Activated T-helper 17 cell treated with anti-CD3 and anti-CD28 coated beads, Interleukin-2, amount 50 U/mL, for 72 hours (primary cell): ENCODE results near the gene TBC1D30. TPM values are rescaled to one million over a fixed set of nuclear protein-coding genes. Genes with fewer than 3 reads are reported as not detected.
"Not testable (repeated sequence)": the region's sequence is repeated elsewhere in the genome, so short reads cannot be mapped to it uniquely, and the experiment has no call there.

Experiments
- ATAC-seq: fragments of 150-1000 bp; cut with Tn5 transposase; replicated peaks from 2 replicates; pipeline ENCODE4 v1.10.0; 2021; ENCODE audit warnings: mild to moderate bottlenecking, moderate library complexity
- H3K27ac Mint-ChIP-seq: one replicate; pipeline ENCODE4 v1.8.0; 2022; ENCODE audit warnings: mixed read lengths
- H3K27me3 Mint-ChIP-seq: one replicate; pipeline ENCODE4 v1.8.0; 2022; ENCODE audit warnings: mixed read lengths
- H3K36me3 Mint-ChIP-seq: one replicate; pipeline ENCODE4 v1.8.0; 2022; ENCODE audit warnings: low read depth, mild to moderate bottlenecking, mixed read lengths
- H3K4me1 Mint-ChIP-seq: one replicate; pipeline ENCODE4 v1.8.0; 2022; ENCODE audit warnings: mixed read lengths
- H3K4me3 Mint-ChIP-seq: one replicate; pipeline ENCODE4 v1.8.0; 2022; ENCODE audit warnings: mild to moderate bottlenecking, mixed read lengths
- H3K9me3 Mint-ChIP-seq: one replicate; pipeline ENCODE4 v1.8.0; 2022; ENCODE audit warnings: mixed read lengths
- total RNA-seq, 2 donors: library from RNA; stranded (reverse); gene quantifications; one replicate each; pipeline ENCODE4 v1.2.3, GENCODE V29; 2022

The TBC1D30 gene, protein sequence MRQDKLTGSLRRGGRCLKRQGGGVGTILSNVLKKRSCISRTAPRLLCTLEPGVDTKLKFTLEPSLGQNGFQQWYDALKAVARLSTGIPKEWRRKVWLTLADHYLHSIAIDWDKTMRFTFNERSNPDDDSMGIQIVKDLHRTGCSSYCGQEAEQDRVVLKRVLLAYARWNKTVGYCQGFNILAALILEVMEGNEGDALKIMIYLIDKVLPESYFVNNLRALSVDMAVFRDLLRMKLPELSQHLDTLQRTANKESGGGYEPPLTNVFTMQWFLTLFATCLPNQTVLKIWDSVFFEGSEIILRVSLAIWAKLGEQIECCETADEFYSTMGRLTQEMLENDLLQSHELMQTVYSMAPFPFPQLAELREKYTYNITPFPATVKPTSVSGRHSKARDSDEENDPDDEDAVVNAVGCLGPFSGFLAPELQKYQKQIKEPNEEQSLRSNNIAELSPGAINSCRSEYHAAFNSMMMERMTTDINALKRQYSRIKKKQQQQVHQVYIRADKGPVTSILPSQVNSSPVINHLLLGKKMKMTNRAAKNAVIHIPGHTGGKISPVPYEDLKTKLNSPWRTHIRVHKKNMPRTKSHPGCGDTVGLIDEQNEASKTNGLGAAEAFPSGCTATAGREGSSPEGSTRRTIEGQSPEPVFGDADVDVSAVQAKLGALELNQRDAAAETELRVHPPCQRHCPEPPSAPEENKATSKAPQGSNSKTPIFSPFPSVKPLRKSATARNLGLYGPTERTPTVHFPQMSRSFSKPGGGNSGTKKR
- under 1 TPM; 0.34 to 0.58 TPM for total RNA-seq

DNA sequence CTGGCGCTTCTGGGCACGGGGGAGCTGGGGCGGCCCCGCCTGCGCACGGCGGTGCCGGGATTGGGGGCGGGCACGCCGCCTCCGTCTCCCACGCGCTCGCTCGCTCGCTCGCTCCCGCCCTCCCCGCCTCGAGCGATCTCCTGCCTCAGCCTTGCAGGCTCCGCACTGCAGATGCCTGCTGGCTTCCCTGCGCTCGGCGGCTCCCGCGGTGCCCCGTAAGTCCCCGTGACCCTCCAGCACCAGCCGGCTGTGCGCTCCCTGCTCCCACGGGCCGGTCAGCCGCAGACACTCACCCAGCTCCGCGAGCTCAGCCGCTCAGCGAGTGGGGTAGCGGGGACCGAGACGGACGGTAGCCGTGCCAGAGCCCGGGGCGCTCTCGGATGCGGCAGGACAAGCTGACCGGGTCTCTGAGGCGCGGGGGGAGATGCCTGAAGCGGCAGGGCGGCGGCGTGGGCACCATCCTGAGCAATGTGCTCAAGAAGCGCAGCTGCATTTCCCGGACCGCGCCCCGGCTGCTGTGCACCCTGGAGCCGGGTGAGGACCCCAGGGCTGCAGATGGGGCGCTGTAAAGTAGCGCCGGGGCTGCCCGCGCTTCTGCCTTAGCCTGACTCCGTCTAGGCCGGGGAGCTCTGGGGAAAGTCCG, at the start of gene TBC1D30:
Gene TBC1D30, plus strand, starts transcription at position 148 of the 643 bp plus-strand sequence. Its CDS starts 233 bp downstream, at position 381.
- Mint-ChIP-seq H3K4me1 (peaks cover 8% of the 10 kb centered on the region), H3K27me3 (peaks cover 42% of the 10 kb centered on the region), H3K36me3 (no peaks in the 10 kb centered on the region), H3K9me3 (no peaks in the 10 kb centered on the region), H3K4me3 (peak within 1 kb of the TSS; percentile 68), H3K27ac (no peak within 1 kb of the TSS)
- ATAC-seq: peak; percentile 39

- ATAC-seq, H3K36me3 Mint-ChIP-seq, H3K27ac Mint-ChIP-seq, H3K4me1 Mint-ChIP-seq, H3K4me3 Mint-ChIP-seq: not testable (repeated sequence)
- Mint-ChIP-seq H3K9me3 (peaks cover 25% of the 10 kb centered on the region), H3K27me3 (peaks cover 40% of the 10 kb centered on the region)
These were observed 49.2 kb upstream of the TBC1D30 start for GRCh38 chr12:64775147-64775736.

- Mint-ChIP-seq H3K36me3 (peaks cover 15% of the 10 kb centered on the region), H3K27ac (no peak overlapping the region), H3K27me3 (peaks cover 58% of the 10 kb centered on the region), H3K4me1 (peaks cover 8% of the 10 kb centered on the region), H3K9me3 (peaks cover 13% of the 10 kb centered on the region), H3K4me3 (peak overlapping the region; percentile 68)
- ATAC-seq: no peak
These were observed 45.0 kb upstream of the TBC1D30 start for GRCh38 chr12:64779354-64779974.

DNA sequence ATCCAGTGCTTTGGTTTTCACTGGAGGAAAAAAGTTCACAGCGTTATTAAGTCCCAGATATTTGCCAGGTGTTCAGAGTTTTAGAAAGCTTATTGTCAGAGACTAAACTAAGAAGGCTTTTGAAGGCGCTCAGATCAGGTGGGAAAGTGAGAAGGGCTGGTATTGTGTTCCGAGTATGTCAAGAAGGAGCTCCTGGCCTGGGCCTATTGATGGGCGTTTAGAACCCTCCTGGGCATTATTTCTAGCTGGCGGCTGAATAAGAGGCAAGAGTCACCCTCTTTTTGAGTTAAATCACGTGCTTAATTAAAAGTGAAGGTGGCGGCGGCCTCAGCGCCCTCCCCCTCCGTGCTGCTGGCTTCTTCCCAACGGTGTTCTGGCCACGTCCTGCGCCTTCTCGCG, 44.3 kb upstream of the TBC1D30 start:
- peak overlapping the region; percentile 68 for H3K4me3 Mint-ChIP-seq
- H3K27me3 Mint-ChIP-seq: peaks cover 58% of the 10 kb centered on the region
- peaks cover 12% of the 10 kb centered on the region for H3K9me3 Mint-ChIP-seq
- no peak overlapping the region for H3K27ac Mint-ChIP-seq
- ATAC-seq: no peak
- H3K4me1 Mint-ChIP-seq: peaks cover 8% of the 10 kb centered on the region
- peaks cover 15% of the 10 kb centered on the region for H3K36me3 Mint-ChIP-seq

- H3K9me3 Mint-ChIP-seq: peaks cover 6% of the 10 kb centered on the region
- peaks cover 56% of the 10 kb centered on the region for H3K27me3 Mint-ChIP-seq
- ATAC-seq: peak; percentile 72
- H3K27ac Mint-ChIP-seq: no peak overlapping the region
- H3K4me1 Mint-ChIP-seq: peaks cover 8% of the 10 kb centered on the region
- H3K36me3 Mint-ChIP-seq: peaks cover 9% of the 10 kb centered on the region
- peak overlapping the region; percentile 82 for H3K4me3 Mint-ChIP-seq
These were observed 43.7 kb upstream of the TBC1D30 start for GRCh38 chr12:64780531-64781279.

- Mint-ChIP-seq H3K36me3 (peaks cover 7% of the 10 kb centered on the region), H3K27ac (no peak overlapping the region), H3K4me3 (peak overlapping the region; percentile 82), H3K27me3 (peaks cover 52% of the 10 kb centered on the region), H3K4me1 (peaks cover 8% of the 10 kb centered on the region), H3K9me3 (no peaks in the 10 kb centered on the region)
- ATAC-seq: peak; percentile 29
These were observed 42.9 kb upstream of the TBC1D30 start for GRCh38 chr12:64781280-64782190.

DNA sequence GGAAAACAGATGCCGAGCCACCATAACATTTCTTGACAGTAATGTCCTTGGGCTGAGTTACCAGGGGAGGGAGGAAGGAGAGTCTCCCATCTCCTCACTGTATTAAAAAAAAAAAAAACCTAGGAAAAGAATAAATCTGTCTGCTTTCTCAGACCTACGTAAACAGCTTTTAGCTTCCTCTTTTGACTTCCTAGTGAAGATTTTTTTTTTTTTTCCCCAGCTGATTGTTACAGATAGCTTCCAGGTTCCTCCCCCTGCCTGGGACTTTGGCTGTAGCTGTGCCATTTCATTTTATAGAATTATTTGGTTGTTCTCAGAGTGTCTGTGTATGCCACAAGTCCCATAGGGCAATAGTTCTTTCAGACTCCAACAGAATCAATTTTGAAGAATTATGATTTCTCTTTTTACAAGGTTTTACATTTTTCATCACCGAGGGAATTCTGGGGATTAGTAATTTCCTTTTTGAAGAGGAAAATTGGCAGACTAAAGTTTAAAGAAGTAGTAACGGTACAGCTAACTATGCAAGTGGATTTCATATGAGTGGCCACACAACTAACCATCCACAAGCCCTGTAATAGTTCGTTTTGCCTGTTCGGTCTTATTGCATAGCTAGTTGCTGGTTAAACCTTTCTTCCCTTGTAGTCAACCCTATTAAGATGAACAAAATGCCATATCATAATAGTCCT, 42.1 kb upstream of the TBC1D30 start:
- H3K27ac Mint-ChIP-seq: no peak overlapping the region
- no peak for ATAC-seq
- no peaks in the 10 kb centered on the region for H3K9me3 Mint-ChIP-seq
- H3K4me3 Mint-ChIP-seq: peak overlapping the region; percentile 82
- H3K27me3 Mint-ChIP-seq: peaks cover 52% of the 10 kb centered on the region
- H3K4me1 Mint-ChIP-seq: peaks cover 8% of the 10 kb centered on the region
- peaks cover 7% of the 10 kb centered on the region for H3K36me3 Mint-ChIP-seq

DNA sequence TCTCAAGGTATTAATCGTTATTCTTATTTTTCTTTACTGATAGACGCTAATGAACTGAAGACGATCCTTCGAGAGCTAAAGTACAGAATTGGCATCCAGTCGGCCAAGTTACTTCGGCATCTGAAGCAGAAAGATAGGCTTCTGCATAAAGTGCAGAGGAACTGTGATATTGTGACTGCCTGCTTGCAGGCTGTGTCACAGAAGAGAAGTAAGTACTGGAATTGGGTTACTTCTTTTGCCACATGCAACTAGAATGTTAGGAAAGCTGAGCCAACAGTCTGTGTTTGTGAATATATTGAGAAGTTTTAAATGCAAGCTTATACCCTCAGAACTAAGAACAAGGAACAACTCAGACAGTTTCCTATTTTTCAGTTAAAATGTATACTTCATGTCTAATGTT, 38.6 kb upstream of the TBC1D30 start:
- peaks cover 35% of the 10 kb centered on the region for H3K27me3 Mint-ChIP-seq
- peaks cover 7% of the 10 kb centered on the region for H3K36me3 Mint-ChIP-seq
- H3K4me3 Mint-ChIP-seq: no peak overlapping the region
- ATAC-seq: no peak
- peaks cover 8% of the 10 kb centered on the region for H3K4me1 Mint-ChIP-seq
- H3K27ac Mint-ChIP-seq: no peak overlapping the region
- H3K9me3 Mint-ChIP-seq: no peaks in the 10 kb centered on the region

DNA sequence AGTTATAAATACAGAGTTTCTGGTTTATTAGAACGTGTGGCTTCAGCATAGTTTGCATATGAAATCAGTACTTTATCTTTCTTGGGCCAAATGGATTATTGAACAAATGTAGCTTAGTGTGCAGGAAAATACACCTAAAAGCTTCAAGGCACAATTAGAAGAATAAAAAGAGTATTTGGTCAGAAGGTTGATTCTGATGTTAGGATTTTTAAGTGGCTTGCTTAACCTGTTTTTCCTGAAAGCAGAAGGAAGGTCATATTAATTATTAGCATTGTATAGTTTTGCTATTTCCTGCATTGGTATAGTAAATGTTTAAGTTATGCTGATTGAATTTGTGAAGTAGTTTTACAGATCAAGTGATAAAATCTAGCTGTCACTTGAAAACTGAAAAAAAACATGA, 34.3 kb upstream of the TBC1D30 start:
- peaks cover 14% of the 10 kb centered on the region for H3K27me3 Mint-ChIP-seq

DNA sequence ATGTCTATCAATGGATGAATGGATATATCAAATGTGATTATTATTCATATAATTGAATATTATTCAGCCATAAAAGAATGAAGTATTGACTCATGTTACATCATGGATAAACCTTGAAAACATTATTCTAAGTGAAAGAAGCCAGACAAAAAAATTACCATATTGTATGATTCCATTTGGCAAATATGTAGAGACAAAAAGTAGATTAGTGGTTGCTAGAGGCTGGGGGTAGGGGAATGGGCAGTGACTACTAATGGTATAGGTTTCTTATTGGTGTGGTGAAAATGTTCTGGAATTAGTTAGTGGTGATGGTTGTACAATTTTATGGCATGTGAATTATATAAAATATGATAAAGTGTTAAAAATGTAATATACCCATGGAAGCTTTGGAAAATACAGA, 33.4 kb upstream of the TBC1D30 start:
- no peaks in the 10 kb centered on the region for H3K4me1 Mint-ChIP-seq
- H3K27me3 Mint-ChIP-seq: peaks cover 7% of the 10 kb centered on the region
- H3K9me3 Mint-ChIP-seq: no peaks in the 10 kb centered on the region
- ATAC-seq: no peak
- no peak overlapping the region for H3K27ac Mint-ChIP-seq
- no peaks in the 10 kb centered on the region for H3K36me3 Mint-ChIP-seq
- H3K4me3 Mint-ChIP-seq: no peak overlapping the region

More for the DNA sequence above, 34.3 kb upstream of the TBC1D30 start:
- H3K4me3 Mint-ChIP-seq: no peak overlapping the region
- no peaks in the 10 kb centered on the region for H3K36me3 Mint-ChIP-seq
- H3K9me3 Mint-ChIP-seq: no peaks in the 10 kb centered on the region
- no peaks in the 10 kb centered on the region for H3K4me1 Mint-ChIP-seq
- no peak overlapping the region for H3K27ac Mint-ChIP-seq
- ATAC-seq: no peak

DNA sequence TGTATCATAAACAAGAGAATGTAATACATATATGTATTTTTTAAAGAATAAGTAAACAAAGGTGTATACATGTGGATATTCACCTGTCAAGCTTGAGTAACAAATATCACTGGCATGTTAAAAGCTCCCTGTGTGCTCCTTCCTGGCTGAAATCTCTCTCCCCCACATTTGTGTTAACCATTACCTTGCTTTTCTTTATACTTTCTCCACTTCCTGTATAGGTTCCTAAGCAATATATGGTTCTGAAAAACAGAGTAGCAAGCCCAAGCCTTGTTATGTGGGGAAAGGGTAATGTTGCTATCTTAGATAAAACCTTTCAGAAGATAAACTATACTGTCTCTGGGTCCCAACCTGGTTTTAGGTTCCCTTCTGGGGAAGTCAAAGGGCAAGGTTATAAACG, 32.3 kb upstream of the TBC1D30 start:
- no peaks in the 10 kb centered on the region for H3K36me3 Mint-ChIP-seq
- H3K27ac Mint-ChIP-seq: no peak overlapping the region
- no peak for ATAC-seq
- H3K4me3 Mint-ChIP-seq: no peak overlapping the region
- peaks cover 7% of the 10 kb centered on the region for H3K27me3 Mint-ChIP-seq
- no peaks in the 10 kb centered on the region for H3K9me3 Mint-ChIP-seq
- no peaks in the 10 kb centered on the region for H3K4me1 Mint-ChIP-seq

DNA sequence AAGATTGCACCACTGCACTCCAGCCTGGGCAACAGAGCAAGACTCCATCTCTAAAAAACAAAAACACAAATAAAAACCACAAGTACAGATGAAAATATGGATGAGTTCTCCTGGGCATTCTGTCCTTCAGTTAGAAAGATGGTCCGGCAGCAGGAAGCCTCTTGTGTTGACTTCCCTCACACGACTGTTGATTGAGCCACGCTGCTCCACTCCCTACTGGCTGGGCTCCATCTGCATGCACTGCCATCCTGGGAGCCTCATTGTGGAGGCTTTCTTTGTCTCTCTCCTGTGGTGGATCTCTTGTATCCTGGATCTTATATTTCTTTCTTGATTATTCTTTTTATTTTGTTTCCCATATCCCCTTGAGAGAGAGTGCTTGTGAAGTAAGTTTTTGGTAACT, 30.8 kb upstream of the TBC1D30 start:
- Mint-ChIP-seq H3K27me3 (peaks cover 7% of the 10 kb centered on the region), H3K4me3 (no peak overlapping the region), H3K4me1 (no peaks in the 10 kb centered on the region), H3K36me3 (no peaks in the 10 kb centered on the region), H3K9me3 (no peaks in the 10 kb centered on the region), H3K27ac (no peak overlapping the region)
- ATAC-seq: no peak
